ENCODE measurements around the gene CCDC127. TPM values are rescaled to one million over a fixed set of nuclear protein-coding genes. Genes with fewer than 3 reads are reported as not detected.

Gene CCDC127
- total and polyA plus RNA-seq, 2 donors: 5.7 to 6.5 TPM

- Histone ChIP-seq H3K4me1 (ENCODE audit: insufficient read depth) (no peaks in the 10 kb centered on the region), H3K27ac (ENCODE audit: low read depth) (no peak overlapping the region), H3K4me3 (ENCODE audit: low read depth, low read length) (no peak overlapping the region), H3K36me3 (ENCODE audit: insufficient read depth) (no peaks in the 10 kb centered on the region)
- DNase-seq (ENCODE audit: extremely low spot score): no peak
- 59% methylated on average over 21 of the region's 21 CpGs for WGBS
Measured at GRCh38 chr5:187617-188451, 30.1 kb downstream of the CCDC127 start.

- H3K36me3 ChIP-seq (ENCODE audit: insufficient read depth): no peaks in the 10 kb centered on the region
- 92% methylated on average over 13 of the region's 13 CpGs for WGBS
- no peak overlapping the region for H3K4me3 ChIP-seq (ENCODE audit: low read depth, low read length)
- no peaks in the 10 kb centered on the region for H3K4me1 ChIP-seq (ENCODE audit: insufficient read depth)
- no peak for DNase-seq (ENCODE audit: extremely low spot score)
- no peak overlapping the region for H3K27ac ChIP-seq (ENCODE audit: low read depth)
Measured at GRCh38 chr5:187042-187431, 30.9 kb downstream of the CCDC127 start.

DNA sequence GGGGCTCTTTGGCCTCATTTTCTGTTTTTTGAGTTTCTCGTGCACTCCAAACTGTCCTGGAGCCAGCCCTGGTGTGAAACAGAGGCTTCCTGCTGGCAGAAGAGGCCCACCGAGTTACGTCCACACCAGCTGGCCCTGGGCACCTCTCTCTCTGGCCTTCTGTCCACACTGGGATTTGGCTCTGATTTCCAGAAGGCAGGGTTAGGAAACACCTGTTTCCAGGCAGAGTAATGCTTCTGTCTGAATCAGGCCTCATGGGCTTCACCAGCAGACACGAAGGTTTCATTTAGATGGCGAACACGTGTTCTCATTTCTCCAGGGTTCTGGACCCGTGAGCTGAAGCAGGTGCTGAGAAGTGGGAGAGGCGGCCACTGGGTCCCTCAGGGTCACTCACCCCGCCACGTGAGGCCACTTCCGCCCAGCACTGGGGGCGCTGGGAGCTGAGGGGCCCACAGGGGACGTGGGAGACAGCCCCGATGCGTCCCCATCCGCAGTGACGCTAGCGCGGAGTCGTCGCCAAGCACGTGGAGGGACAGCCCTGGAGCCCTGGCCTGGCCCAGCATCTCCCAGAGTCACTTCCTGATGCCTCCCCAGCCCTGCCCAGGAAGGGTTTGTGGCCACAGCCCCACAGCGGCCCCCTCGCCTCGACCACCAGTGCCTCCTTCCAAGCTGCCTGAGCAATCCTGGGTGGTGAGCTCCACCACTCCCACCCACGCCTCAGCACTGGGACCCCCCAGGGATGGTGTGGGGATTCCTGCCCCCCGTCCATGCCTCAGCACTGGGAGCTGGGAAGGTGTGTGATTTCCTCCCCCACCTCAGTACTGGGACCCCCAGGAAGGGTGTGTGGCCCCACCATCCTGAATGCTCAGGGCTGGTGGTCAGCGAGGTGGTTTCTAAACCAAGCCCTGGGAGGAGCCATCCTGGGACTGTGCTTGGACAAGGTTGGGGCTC is 31.6 kb downstream of the CCDC127 start:
- Histone ChIP-seq H3K36me3 (ENCODE audit: insufficient read depth) (no peaks in the 10 kb centered on the region), H3K4me3 (ENCODE audit: low read depth, low read length) (no peak overlapping the region), H3K4me1 (ENCODE audit: insufficient read depth) (no peaks in the 10 kb centered on the region), H3K27ac (ENCODE audit: low read depth) (no peak overlapping the region)
- 87% methylated on average over 28 of the region's 28 CpGs for whole genome bisulfite sequencing
- no peak for DNase-seq (ENCODE audit: extremely low spot score)

DNA sequence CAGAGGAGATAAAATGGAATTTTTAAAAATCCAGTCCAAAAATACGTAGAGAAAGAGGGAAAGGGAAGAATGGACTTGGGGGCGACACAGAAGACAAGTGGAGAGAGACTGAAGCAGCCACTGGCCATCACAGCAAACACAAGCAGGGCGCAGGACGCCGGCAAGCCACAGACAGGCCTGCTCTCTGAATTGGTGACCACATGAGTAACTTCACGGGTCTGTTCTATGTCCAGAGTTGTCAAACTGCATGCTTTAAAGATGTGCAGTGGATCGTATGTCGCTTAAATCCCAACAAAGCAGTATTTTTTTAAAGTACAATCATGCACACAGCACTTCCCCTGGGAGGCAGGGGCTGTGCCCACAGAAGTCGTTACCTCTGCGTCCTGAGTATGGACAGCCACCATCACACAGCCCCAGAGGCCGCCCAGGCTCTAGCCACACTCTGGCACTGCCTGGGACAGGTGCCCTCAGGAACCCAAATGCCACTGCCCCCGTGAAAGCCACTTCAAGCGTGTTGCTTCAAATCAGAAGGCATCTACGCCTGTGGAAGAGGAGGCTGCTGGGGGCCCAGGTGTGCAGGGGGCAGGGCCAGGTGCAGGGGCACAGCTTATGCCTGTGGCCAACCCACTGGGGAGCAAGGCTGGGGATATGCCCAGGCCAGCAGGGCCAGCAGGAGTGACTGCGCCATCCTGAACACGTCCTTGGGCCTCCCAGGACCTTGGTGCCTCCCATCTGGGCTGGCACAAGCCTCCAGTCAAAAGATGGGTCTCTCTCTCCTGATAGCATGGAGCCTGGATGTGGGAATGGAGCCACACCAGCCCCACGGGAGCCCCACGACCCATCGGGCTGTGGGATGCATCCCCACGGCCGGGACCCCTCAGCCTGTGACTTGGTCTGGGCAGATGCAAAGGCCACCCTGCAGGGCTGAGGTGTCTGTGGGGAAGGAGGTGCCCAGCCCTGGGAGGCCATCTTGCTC is 32.6 kb downstream of the CCDC127 start:
- H3K4me3 ChIP-seq (ENCODE audit: low read depth, low read length): no peak overlapping the region
- no peaks in the 10 kb centered on the region for H3K36me3 ChIP-seq (ENCODE audit: insufficient read depth)
- no peak overlapping the region for H3K27ac ChIP-seq (ENCODE audit: low read depth)
- no peaks in the 10 kb centered on the region for H3K4me1 ChIP-seq (ENCODE audit: insufficient read depth)
- 79% methylated on average over 21 of the region's 21 CpGs for WGBS
- no peak for DNase-seq (ENCODE audit: extremely low spot score)

GRCh38 chr5:184471-184870 is 33.5 kb downstream of the CCDC127 start:
- no peaks in the 10 kb centered on the region for H3K4me1 ChIP-seq (ENCODE audit: insufficient read depth)
- no peak overlapping the region for H3K4me3 ChIP-seq (ENCODE audit: low read depth, low read length)
- WGBS: 72% methylated on average over 7 of the region's 7 CpGs
- no peaks in the 10 kb centered on the region for H3K36me3 ChIP-seq (ENCODE audit: insufficient read depth)
- DNase-seq (ENCODE audit: extremely low spot score): no peak
- no peak overlapping the region for H3K27ac ChIP-seq (ENCODE audit: low read depth)

GRCh38 chr5:182126-182525 is 35.8 kb downstream of the CCDC127 start:
- DNase-seq (ENCODE audit: extremely low spot score): no peak
- H3K4me3 ChIP-seq (ENCODE audit: low read depth, low read length): no peak overlapping the region
- H3K4me1 ChIP-seq (ENCODE audit: insufficient read depth): no peaks in the 10 kb centered on the region
- H3K27ac ChIP-seq (ENCODE audit: low read depth): no peak overlapping the region
- no peaks in the 10 kb centered on the region for H3K36me3 ChIP-seq (ENCODE audit: insufficient read depth)
- WGBS: 93% methylated on average over 12 of the region's 12 CpGs

GRCh38 chr5:181566-181965 is 36.4 kb downstream of the CCDC127 start:
- WGBS: 96% methylated on average over 22 of the region's 22 CpGs
- Histone ChIP-seq H3K36me3 (ENCODE audit: insufficient read depth) (no peaks in the 10 kb centered on the region), H3K27ac (ENCODE audit: low read depth) (no peak overlapping the region), H3K4me1 (ENCODE audit: insufficient read depth) (no peaks in the 10 kb centered on the region), H3K4me3 (ENCODE audit: low read depth, low read length) (no peak overlapping the region)
- no peak for DNase-seq (ENCODE audit: extremely low spot score)

DNA sequence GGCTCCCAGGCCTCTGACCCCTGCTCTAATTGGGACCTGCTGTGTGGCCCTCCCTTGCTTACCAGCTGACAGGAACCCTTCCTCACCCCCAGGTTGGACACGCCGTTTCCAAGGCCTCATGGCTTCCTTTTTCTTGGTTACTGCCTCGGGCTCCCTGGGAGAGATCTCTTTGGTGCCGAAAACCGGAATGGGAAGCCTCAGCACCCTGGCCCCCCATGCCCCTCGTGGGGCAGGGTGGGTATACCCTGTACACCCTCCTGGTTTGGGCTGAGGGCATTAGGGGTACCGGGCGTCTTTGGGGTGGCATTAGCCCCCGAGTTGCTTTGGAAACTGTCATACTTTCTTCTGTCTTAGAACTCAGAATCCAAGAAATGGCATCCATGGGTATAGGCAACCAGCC is 36.8 kb downstream of the CCDC127 start:
- Histone ChIP-seq H3K27ac (ENCODE audit: low read depth) (no peak overlapping the region), H3K4me3 (ENCODE audit: low read depth, low read length) (no peak overlapping the region), H3K36me3 (ENCODE audit: insufficient read depth) (no peaks in the 10 kb centered on the region), H3K4me1 (ENCODE audit: insufficient read depth) (no peaks in the 10 kb centered on the region)
- 86% methylated on average over 9 of the region's 9 CpGs for WGBS
- no peak for DNase-seq (ENCODE audit: extremely low spot score)

DNA sequence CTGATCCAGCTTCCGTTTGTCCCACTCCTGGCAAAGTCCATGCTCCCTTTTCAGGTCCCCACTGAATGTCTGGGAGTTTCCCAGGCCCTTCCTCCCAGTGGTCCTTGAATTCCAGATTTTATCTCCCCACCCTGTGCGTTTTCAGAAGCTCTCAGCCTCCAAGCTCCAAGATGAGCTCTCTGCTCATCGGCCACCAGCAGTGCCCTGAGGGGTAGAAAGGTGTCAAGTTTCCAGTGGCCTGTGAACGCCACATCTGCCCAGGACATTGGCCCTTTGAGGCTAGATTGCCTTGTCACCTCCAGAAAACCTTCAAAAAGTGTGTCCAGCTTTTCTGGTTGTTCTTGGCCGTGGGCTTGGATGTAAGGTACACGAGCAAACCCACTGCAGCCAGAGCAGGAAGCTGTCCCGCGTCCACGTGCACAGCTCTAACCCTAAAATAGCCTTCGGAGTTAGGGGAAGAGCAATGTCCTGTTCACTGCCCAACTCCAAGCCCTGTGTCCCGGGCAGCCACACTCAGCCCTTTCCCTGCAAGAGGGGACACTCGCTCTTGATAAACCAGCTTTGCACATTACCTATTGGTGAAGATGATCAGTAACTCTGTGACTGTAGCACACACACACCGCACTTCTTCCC is 37.6 kb downstream of the CCDC127 start:
- no peak for DNase-seq (ENCODE audit: extremely low spot score)
- Histone ChIP-seq H3K4me1 (ENCODE audit: insufficient read depth) (no peaks in the 10 kb centered on the region), H3K27ac (ENCODE audit: low read depth) (no peak overlapping the region), H3K4me3 (ENCODE audit: low read depth, low read length) (no peak overlapping the region), H3K36me3 (ENCODE audit: insufficient read depth) (no peaks in the 10 kb centered on the region)
- 64% methylated on average over 13 of the region's 13 CpGs for WGBS

GRCh38 chr5:179401-179800 is 38.6 kb downstream of the CCDC127 start:
- Histone ChIP-seq H3K36me3 (ENCODE audit: insufficient read depth) (no peaks in the 10 kb centered on the region), H3K27ac (ENCODE audit: low read depth) (no peak overlapping the region), H3K4me3 (ENCODE audit: low read depth, low read length) (no peak overlapping the region), H3K4me1 (ENCODE audit: insufficient read depth) (no peaks in the 10 kb centered on the region)
- no peak for DNase-seq (ENCODE audit: extremely low spot score)
- 95% methylated on average over 9 of the region's 9 CpGs for WGBS

GRCh38 chr5:178110-178509 is 39.8 kb downstream of the CCDC127 start:
- no peak for DNase-seq (ENCODE audit: extremely low spot score)
- H3K36me3 ChIP-seq (ENCODE audit: insufficient read depth): no peaks in the 10 kb centered on the region
- 72% methylated on average over 5 of the region's 5 CpGs for WGBS
- H3K4me1 ChIP-seq (ENCODE audit: insufficient read depth): no peaks in the 10 kb centered on the region
- H3K27ac ChIP-seq (ENCODE audit: low read depth): no peak overlapping the region
- H3K4me3 ChIP-seq (ENCODE audit: low read depth, low read length): no peak overlapping the region

DNA sequence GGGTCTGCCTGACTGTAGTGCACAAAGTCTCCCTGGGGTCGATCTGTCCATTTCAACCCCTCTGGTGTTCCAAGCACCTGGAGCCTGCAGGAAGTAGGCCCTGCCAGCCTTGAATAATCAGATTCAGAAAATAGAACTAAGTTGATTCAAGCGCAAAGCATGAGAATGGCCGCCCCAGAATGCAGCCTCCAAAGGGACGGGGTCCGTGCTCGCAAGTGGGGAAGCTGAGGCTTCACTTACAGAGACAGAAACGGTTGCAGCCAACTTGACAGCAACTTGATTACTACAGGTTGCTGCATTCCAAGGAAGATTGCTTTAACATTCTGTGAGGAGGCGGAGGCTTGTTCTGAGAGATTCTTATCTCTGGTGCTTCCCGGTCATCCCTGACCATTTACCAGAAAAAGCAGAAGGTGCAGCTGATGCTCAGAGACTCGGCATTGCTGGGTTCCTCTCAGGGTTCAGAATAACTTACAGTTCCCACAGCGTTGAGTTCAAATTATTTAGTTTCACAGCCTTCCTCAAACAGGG is 41.6 kb downstream of the CCDC127 start:
- WGBS: 76% methylated on average over 11 of the region's 11 CpGs
- no peak overlapping the region for H3K4me3 ChIP-seq (ENCODE audit: low read depth, low read length)
- no peaks in the 10 kb centered on the region for H3K4me1 ChIP-seq (ENCODE audit: insufficient read depth)
- H3K27ac ChIP-seq (ENCODE audit: low read depth): no peak overlapping the region
- no peaks in the 10 kb centered on the region for H3K36me3 ChIP-seq (ENCODE audit: insufficient read depth)
- DNase-seq (ENCODE audit: extremely low spot score): no peak

Data from urinary bladder (tissue), 4 donors.